Measurements from ENCODE around the gene AGMAT. TPM values are rescaled to one million over a fixed set of nuclear protein-coding genes. Genes with fewer than 3 reads are reported as not detected.

The AGMAT gene
- total RNA-seq, 1 donor from 2014 or later, result 0.41 TPM

DNA sequence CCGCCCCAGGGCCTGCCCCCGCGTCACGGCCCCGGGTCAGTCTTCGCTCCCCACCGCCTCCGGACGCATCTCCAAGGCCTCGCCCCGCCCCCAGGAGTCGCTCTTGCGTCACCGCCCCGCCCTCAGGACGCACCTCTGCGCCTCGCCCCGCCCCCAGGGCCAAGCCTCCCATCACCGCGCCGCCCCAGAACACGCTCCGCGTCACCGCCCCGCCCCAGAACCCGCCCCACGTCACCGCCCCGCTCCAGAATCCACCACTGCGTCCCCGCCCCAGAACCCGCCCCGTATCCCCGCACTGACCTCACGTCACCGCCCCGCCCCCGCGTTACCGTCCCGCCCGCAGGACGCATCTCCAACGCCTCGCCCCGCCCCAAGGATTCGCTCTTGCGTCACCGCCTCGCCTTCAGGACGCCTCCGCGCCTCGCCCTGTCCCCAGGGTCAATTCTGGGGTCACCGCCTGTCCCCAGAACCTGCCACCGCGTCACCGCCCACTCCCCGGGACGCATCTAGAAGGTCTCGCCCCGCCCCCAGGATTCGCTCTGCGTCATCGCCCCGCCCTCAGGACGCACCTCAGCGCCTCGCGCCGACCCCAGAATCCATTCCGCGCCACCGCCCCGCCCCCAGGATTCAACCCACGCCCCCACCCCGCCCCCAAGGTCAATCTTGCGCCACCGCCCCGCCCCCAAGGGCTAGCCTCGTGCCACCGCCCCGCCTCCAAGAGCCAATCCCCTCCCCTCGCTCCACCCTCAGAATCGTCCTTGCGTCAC lies 60.4 kb downstream of the AGMAT start:
- FAIRE-seq (no peak), DNase-seq (ENCODE audit: low read depth) (peak; percentile 88)
- Histone ChIP-seq H4K20me1 (ENCODE audit: insufficient read depth, low read length) (peaks cover 5% of the 10 kb centered on the region), H2AFZ (ENCODE audit: low read depth, low read length) (peak overlapping the region; percentile 78), H3K27ac (ENCODE audit: low read depth, low read length) (peak overlapping the region; percentile 99), H3K4me1 (ENCODE audit: insufficient read depth, low read length) (peaks cover 18% of the 10 kb centered on the region), H3K36me3 (ENCODE audit: insufficient read depth, low read length) (no peaks in the 10 kb centered on the region), H3K4me2 (ENCODE audit: low read length) (peak overlapping the region; percentile 82), H3K27me3 (ENCODE audit: insufficient read depth, low read length) (no peaks in the 10 kb centered on the region), H3K79me2 (ENCODE audit: insufficient read depth, low read length) (peaks cover 17% of the 10 kb centered on the region), H3K4me3 (ENCODE audit: insufficient read depth, low read depth, low read length) (peak overlapping the region; percentile 66), H3K9ac (ENCODE audit: low read length) (peak overlapping the region; percentile 95), H3K9me3 (ENCODE audit: insufficient read depth, low read depth, low read length) (no peaks in the 10 kb centered on the region)
- TF ChIP-seq CTCF (IDR thresholded peaks at IDR 0.05; ENCODE audit: insufficient read depth, low read depth, low read length), result no peak
- TF ChIP-seq EZH2 (IDR thresholded peaks at IDR 0.05; ENCODE audit: insufficient read depth, low read length), result no peak
- no peaks in the 10 kb centered on the region for H3K27me3 Mint-ChIP-seq (ENCODE audit: low read depth, unreplicated experiment)
- H3K27ac Mint-ChIP-seq (ENCODE audit: unreplicated experiment), result peak overlapping the region; percentile 98
- peaks cover 6% of the 10 kb centered on the region for H3K4me1 Mint-ChIP-seq (ENCODE audit: low read depth, unreplicated experiment)
- H3K36me3 Mint-ChIP-seq (ENCODE audit: low read depth, unreplicated experiment), result no peaks in the 10 kb centered on the region
- H3K4me3 Mint-ChIP-seq (ENCODE audit: unreplicated experiment), result peak overlapping the region; percentile 86
- H3K9me3 Mint-ChIP-seq (ENCODE audit: unreplicated experiment), result no peaks in the 10 kb centered on the region

- peak within 1 kb of the TSS; percentile 98 for H3K27ac Mint-ChIP-seq (ENCODE audit: unreplicated experiment)
- peak within 1 kb of the TSS; percentile 95 for H3K9ac ChIP-seq (ENCODE audit: low read length)
- H3K4me1 Mint-ChIP-seq (ENCODE audit: low read depth, unreplicated experiment), result peaks cover 6% of the 10 kb centered on the region
- H3K79me2 ChIP-seq (ENCODE audit: insufficient read depth, low read length), result peaks cover 14% of the 10 kb centered on the region
- H3K4me3 ChIP-seq (ENCODE audit: insufficient read depth, low read depth, low read length), result peak within 1 kb of the TSS; percentile 81
- no peaks in the 10 kb centered on the region for H3K36me3 ChIP-seq (ENCODE audit: insufficient read depth, low read length)
- H3K9me3 Mint-ChIP-seq (ENCODE audit: unreplicated experiment), result no peaks in the 10 kb centered on the region
- H3K4me2 ChIP-seq (ENCODE audit: low read length), result peak within 1 kb of the TSS; percentile 97
- no peak for FAIRE-seq
- peak within 1 kb of the TSS; percentile 99 for H3K27ac ChIP-seq (ENCODE audit: low read depth, low read length)
- DNase-seq (ENCODE audit: low read depth), result no peak
- H3K4me3 Mint-ChIP-seq (ENCODE audit: unreplicated experiment), result peak within 1 kb of the TSS; percentile 86
- TF ChIP-seq CTCF (IDR thresholded peaks at IDR 0.05; ENCODE audit: insufficient read depth, low read depth, low read length) (no peak), EZH2 (IDR thresholded peaks at IDR 0.05; ENCODE audit: insufficient read depth, low read length) (no peak)
- H3K36me3 Mint-ChIP-seq (ENCODE audit: low read depth, unreplicated experiment), result no peaks in the 10 kb centered on the region
- no peaks in the 10 kb centered on the region for H3K9me3 ChIP-seq (ENCODE audit: insufficient read depth, low read depth, low read length)
- H4K20me1 ChIP-seq (ENCODE audit: insufficient read depth, low read length), result peaks cover 5% of the 10 kb centered on the region
- H3K27me3 Mint-ChIP-seq (ENCODE audit: low read depth, unreplicated experiment), result no peaks in the 10 kb centered on the region
- H3K4me1 ChIP-seq (ENCODE audit: insufficient read depth, low read length), result peaks cover 18% of the 10 kb centered on the region
- H2AFZ ChIP-seq (ENCODE audit: low read depth, low read length), result peak within 1 kb of the TSS; percentile 95
- H3K27me3 ChIP-seq (ENCODE audit: insufficient read depth, low read length), result no peaks in the 10 kb centered on the region
These were observed 60.9 kb downstream of the AGMAT start, which contains the start of gene CASP9 for GRCh38 chr1:15524021-15524282. Gene CASP9, minus strand, starts transcription at chr1:15524215. Its CDS starts 15 bp downstream, at chr1:15524200.
